HG02973 (cell line): Measurements from ENCODE around the gene ZMAT3.

Source experiments
- ATAC-seq: cut with Tn5 transposase; IDR thresholded peaks from one replicate; pipeline ENCODE4 v1.9.1; 2021; ENCODE audit warnings: moderate library complexity; ENCODE audit not compliant: unreplicated experiment

Gene ZMAT3

GRCh38 chr3:179027326-179027900 lies 44.2 kb downstream of the ZMAT3 start:
- no peak for ATAC-seq

GRCh38 chr3:179026636-179027035 lies 45.0 kb downstream of the ZMAT3 start:
- no peak for ATAC-seq

GRCh38 chr3:179021119-179021903 lies 50.3 kb downstream of the ZMAT3 start:
- no peak for ATAC-seq

GRCh38 chr3:179020112-179020511 lies 51.5 kb downstream of the ZMAT3 start:
- no peak for ATAC-seq

- ATAC-seq, result no peak
Measured at GRCh38 chr3:179018808-179019207, 52.8 kb downstream of the ZMAT3 start.

GRCh38 chr3:179016979-179017670 lies 54.5 kb downstream of the ZMAT3 start:
- peak; percentile 63 for ATAC-seq

GRCh38 chr3:179015551-179016020 lies 56.0 kb downstream of the ZMAT3 start:
- ATAC-seq, result peak; percentile 56

GRCh38 chr3:179005706-179006105 lies 65.9 kb downstream of the ZMAT3 start:
- no peak for ATAC-seq

- no peak for ATAC-seq
Measured at GRCh38 chr3:179005213-179005612, 66.4 kb downstream of the ZMAT3 start.

GRCh38 chr3:179000659-179001058 lies 71.0 kb downstream of the ZMAT3 start:
- ATAC-seq, result no peak

- ATAC-seq, result peak; percentile 78
Measured at GRCh38 chr3:179000144-179000543, 71.5 kb downstream of the ZMAT3 start.

- no peak for ATAC-seq
Measured at GRCh38 chr3:178996399-178996798, 75.2 kb downstream of the ZMAT3 start.

- no peak for ATAC-seq
Measured at GRCh38 chr3:178990293-178990692, 81.3 kb downstream of the ZMAT3 start.

- no peak for ATAC-seq
Measured at GRCh38 chr3:178989821-178990220, 81.8 kb downstream of the ZMAT3 start.

GRCh38 chr3:178987745-178988144 lies 83.9 kb downstream of the ZMAT3 start:
- ATAC-seq, result no peak

- ATAC-seq, result no peak
Measured at GRCh38 chr3:178986456-178986855, 85.2 kb downstream of the ZMAT3 start.

- peak; percentile 99 for ATAC-seq
Measured at GRCh38 chr3:178982137-178982536, 89.5 kb downstream of the ZMAT3 start.

GRCh38 chr3:178975320-178975719 lies 96.3 kb downstream of the ZMAT3 start:
- no peak for ATAC-seq

- ATAC-seq, result no peak
Measured at GRCh38 chr3:178971614-178972013, 100.0 kb downstream of the ZMAT3 start.

GRCh38 chr3:178969004-178969700 lies 102.5 kb downstream of the ZMAT3 start:
- peak; percentile 86 for ATAC-seq
